Stimulated activated CD4-positive, alpha-beta T cell treated with anti-CD3 and anti-CD28 coated beads, Interleukin-12 subunit alpha, Interleukin-12 subunit beta, amount 100 ng/mL, for 48 hours (primary cell): ENCODE measurements around the gene M1AP.
A peak's percentile ranks its signal among the peaks of the same experiment; 100 is the strongest.
"Not testable (repeated sequence)": the region's sequence is repeated elsewhere in the genome, so short reads cannot be mapped to it uniquely, and the experiment has no call there.

ENCODE experiments used
- DNase-seq, 3 donors: peaks; one replicate each; pipeline ENCODE4 v3.0.0-alpha.2; 2020; ENCODE audit warnings: low read depth in 2 of 3, low spot score in 1 of 3

Gene M1AP

DNA sequence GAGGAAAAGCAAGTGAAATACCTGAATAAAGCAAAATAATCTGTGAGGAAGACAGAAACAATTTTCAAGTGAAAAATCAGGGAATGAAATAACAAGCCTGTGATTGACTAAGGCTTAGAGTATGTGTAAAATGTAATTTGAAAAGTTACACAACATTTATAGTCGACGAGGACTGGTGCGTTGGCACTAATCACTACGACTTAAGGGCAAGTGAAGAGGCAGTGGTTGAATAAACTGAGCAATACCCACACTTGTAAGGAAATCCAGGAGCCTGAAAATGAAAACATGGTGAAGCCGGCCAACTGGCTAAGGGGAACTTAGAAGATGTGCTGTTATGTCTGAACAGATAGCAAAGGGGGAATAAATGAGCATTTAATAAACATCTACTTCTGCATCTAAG lies 80.2 kb downstream of the M1AP start:
- DNase-seq: no peak

DNA sequence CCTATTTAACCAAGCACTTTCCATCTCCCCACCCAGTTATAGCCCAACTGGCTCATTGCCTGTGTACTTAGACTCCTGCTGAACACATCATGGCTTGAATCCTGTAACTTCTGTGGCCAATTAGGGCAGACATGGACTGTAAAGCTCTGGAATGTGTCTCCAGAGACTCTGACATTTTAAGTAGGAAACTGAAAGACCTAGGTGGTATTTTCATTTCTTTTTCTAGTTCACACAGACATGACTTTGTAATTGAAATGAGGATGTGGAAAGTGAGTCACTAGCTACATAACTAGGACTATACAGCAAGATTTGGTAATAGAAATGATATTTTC lies 81.4 kb downstream of the M1AP start:
- no peak for DNase-seq

DNA sequence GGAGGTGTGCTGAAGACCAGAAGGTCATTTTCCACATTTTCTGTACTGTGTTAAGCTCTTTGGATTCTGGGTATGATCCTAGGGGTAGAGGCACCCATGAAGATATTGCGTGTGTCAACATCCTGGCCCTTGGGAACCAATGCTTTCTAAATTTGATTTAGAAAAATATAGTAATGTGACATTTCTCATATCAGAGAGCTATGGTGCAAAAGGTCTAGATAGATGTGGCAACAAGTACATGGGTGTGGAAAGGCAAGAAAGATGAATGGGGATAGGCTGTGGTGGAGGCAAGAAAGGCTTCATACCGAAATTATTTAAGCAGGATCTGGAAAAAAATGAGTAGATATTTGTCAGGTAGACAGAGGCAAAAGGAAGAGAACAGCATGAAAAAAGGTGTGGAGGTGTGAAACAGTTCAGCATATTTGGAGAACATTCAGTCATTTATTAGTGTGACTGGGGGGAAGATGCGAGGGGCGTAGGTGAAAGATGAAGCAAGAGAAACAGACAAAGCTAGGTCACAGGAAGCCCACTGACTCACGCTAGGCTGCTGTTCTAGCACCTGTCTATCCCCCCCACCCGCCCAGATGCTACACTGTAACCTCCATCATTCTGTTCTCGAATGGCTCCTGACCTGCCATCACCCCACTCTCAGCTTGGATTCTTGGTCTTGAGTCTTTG lies 81.9 kb downstream of the M1AP start:
- no peak for DNase-seq

DNA sequence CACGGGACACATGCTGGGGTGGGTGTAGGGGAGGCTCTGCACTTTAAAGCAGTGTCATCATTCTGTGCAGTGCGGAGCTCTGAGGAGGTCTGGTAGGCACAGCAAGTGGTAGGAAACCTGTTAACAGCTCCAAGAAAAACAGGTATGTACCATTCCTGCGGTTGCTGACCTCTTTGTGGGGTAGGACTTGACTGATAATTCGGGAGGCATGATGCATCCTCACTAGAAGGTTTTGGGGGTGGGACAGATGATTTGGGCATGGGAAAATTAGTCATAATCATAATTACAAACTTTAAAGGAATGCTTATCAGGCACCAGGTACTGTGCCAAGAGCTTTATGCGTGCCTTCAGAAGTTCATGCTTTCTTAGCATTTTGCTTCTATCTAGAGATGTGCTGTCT lies 83.9 kb downstream of the M1AP start:
- no peak for DNase-seq

DNA sequence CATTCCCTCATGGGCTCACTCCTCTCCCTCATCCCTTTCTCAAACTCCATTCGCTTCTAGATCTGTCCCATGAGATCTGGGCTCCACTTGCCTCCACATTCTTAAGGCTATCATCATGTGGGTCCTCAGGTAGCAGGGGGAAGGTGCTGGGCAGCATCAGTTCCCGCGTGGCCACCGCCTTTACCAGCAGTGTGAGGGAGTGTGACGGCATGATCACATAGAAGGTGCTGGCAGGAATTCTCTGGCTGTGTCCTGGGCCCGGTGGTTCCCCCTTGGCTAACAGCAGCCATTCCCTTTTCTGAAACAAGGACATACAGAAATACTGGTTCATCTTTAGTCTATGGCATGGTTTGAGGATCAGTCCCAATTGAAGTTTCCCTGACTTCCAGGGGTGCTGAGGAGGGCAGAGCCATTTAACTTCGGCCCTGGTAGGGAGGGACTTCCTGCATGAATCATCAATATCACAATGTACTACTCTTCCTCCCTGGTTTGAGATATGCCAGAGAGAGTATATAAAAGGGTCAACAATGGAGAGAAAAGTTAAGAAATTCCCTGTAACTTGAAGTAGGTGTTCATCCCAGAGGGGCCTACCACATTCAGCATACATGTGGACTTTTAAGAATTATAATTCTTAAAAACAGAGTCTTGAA lies 85.9 kb downstream of the M1AP start:
- no peak for DNase-seq

DNA sequence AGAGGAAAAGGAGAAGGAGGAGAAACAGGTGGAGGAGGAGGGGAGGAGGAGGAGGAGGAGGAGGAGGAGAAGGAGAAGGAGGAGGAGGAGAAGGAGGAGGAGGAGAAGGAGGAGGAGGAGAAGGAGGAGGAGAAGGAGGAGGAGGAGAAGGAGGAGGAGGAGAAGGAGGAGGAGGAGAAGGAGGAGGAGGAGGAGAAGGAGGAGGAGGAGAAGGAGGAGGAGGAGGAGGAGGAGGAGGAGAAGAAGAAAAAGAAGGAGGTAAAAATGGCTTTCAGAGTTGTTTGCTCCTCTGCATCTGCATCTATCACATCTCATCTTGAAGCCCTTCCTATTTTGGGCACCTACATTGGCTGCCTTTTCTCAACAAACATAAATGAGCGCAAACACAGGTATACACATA lies 87.1 kb downstream of the M1AP start:
- DNase-seq: not testable (repeated sequence)

DNA sequence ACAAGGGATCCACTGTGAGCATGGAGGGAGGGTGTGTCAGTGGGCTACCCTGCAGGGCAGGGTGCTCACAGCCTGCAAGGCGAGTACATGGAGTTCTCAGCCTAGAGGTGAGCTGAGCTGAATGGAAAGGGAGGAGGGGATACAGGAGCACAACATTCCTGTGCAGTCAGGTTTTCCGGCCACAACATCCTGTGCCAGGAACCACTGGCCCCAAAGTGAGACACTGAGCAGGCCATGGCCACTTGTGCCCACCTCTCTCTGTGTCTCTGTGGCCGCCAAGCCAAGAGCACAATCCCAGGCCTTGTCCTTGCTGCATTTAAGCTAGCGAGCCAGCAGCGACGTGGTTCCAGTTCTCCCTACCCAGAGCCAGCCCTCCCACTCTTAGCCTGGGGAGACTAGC lies 87.5 kb downstream of the M1AP start:
- no peak for DNase-seq

DNA sequence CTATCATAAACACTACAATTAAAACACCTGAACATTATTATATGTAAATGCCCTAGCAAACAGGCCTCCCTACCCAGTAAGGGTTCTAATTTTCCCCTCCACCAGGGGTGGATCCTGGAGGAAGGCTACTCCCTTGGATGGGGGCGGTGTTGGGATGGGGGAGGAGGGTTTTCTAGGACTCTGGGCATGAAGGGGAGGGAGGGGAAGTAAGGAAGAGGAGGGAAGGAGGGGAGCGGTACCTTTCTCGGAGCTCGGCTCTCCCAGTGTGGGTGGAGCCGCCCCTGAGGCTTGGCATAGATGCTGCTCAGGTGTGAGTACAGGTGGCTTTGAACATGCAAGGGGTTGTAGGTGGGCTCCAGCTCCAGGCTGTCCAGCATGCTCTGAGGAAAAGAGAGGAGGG lies 88.2 kb downstream of the M1AP start:
- no peak for DNase-seq

DNA sequence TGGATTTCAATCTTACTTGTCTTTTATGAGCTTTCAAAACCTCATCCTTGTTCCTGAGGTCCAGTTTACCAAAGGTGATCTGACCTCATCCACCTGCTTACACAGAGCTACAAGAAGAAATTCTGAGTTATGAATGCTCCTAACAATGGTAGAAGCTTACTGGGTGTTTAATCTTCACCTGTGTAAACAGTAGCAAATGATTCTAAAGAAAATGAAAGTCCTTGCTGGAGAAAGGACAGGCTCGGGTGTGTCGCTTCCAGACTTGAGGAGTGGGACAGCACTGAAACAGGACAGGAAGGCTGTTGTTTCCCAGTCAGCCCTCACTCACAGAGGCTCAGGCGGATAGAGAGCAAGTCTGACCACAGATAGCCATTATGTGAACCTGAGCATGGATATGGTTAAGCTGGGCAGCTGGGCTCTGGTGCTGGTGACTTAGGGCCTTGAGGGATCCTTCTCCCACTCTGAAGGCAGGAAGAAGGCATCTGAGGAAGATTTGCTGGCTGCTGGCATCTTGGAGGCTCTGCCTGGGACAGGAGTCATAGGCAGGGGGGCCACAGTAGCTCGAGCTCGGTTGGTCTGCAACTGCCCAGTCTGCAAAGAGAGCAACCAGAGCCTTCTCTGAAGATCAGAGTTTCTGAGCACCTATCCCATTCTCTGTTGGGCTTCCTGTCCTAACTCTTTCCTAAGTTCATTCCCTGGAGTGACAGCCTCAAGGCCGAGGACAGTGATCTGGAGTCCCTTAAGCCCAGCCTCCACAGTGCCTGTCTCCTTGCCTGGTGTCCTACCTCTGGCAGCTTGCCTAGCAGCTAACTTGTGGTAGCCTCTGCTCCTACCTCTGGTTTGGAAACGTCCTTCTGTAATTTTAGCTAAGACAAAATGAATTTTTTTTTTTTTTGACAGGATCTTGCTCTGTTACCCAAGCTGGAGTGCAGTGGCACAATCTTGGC lies 89.6 kb downstream of the M1AP start:
- no peak for DNase-seq

DNA sequence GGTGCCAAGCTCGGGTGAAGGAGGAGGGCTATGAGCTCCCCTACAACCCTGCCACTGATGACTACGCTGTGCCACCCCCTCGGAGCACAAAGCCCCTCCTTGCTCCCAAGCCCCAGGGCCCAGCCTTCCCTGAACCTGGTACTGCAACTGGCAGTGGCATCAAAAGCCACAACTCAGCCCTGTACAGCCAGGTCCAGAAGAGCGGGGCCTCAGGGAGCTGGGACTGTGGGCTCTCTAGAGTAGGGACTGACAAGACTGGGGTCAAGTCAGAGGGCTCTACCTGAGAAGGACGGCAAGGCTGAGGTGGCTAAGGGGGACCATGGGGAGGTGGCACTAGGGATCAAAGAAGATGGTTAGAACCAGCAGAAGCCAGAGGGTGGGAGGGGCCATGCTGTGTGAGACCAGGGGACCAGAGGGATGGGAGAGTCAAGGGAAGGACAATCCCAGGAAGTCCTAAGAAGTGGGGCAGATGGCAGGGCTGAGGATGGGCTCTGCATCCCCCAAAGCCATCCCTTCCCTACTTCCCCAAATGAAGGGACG lies 91.2 kb downstream of the M1AP start:
- DNase-seq: no peak

DNA sequence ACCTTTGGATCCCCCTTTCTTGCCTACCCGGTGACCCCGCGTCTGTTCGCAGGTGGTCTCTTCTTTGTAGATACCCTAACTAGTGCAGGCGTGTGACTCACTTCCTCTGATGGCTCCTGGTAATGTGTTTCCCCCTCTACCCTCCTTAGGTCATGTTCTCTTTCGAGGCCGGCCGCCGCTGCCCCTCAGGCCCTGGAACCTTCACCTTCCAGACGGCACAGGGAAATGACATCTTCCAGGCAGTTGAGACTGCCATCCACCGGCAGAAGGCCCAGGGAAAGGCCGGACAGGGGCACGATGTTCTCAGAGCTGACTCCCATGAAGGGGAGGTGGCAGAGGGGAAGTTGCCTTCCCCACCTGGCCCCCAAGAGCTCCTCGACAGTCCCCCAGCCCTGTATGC lies 92.0 kb downstream of the M1AP start:
- no peak for DNase-seq

DNA sequence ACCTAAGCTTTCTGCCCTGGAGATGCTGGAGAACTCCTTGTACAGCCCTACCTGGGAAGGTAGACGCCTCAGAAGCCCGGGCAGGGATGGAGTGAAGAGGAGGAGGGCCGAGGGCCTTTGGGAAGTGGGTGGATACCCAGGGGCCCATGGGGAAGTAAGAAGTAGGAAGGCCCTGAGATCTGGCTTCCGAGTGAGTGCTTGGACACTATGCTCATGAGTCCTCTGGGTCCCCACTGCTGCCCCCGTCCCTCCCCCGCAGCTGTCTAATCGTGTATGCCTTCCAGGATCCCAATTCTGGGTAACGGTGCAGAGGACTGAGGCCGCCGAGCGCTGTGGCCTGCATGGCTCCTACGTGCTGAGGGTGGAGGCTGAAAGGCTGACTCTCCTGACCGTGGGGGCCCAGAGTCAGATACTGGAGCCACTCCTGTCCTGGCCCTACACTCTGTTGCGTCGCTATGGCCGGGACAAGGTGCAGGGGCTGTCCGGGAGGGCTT lies 92.5 kb downstream of the M1AP start:
- no peak for DNase-seq

DNA sequence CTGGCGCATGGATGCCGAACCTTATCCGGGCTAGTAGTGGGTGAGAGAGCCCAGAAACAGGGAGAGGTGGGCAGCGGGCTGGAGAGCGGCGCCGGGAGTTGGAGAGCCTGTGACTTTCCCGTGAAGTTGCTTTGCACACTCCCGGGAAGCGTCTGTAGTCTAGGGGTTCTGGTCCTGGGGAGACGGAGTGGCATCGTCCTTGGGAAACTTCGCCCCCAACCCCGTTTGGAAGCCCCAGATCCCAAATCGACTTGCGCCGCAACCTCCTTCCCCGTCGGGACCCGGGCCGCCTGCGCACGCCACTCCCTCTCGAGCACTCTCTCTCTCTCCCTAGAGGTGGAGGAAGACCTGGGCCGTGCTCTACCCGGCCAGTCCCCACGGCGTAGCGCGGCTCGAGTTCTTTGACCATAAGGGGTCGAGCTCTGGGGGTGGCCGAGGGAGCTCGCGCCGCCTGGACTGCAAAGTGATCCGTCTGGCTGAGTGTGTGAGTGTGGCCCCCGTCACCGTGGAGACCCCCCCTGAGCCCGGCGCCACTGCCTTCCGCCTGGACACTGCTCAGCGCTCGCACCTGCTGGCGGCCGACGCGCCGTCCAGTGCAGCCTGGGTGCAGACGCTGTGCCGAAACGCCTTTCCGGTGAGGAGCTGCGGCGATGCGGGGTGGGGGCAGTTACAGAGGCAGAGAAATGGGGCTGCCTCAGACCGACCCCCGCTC lies 93.2 kb downstream of the M1AP start:
- no peak for DNase-seq

DNA sequence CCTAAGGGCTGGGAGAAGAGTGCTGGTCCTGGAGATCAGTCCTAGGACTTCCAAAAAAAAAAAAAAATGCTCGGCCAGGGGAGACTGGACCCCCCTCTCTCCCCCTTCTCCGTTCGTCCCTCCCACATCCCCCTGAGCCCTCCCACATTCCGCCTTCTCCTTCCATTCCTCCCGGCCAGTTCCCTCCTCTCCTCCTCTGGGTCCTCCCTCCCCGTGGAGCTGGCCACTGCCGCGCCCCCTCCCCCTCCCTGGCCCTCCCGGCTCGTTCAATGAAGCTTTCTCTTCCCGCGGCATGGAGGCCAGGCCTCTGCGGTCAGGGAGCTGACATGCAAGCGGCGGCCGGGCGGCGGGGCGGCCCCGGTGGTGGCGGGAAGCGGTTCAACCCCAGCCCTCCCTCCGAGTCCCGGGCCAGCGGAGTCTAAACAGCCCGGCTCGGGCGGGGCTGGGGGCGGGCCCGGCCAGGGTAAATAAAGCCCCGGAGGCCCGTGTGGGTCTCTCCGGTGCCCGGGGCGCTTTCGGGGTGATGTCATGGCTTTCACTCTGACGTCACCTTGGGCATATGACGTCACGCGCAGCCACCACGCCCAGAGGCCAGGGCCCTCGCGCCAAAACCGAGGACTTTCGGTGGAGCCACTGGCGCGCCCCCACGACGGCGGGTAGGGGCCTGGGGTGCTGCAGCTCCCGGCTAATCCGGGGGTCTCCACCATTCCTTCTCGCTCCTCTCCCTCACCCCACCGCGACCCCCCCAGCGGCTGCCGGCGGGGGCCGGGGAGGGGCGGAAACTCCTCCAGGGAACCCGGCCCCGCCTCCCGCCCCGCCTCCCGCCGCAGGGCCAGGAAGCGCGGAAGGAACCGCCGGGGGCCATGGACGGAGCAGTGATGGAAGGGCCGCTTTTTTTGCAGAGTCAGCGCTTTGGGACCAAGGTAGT lies 94.0 kb downstream of the M1AP start, which contains the start of the genes DOK1 and LOXL3:
TSS of gene DOK1 (plus strand) at position 829 of the 928 bp plus-strand sequence. CDS start at position 864, 35 bp downstream.
TSS of gene LOXL3 (minus strand) at position 51 of the 928 bp plus-strand sequence. CDS start 1,308 bp downstream, outside the sequence.
- peak; percentile 71 to 86 (median 80) for DNase-seq

DNA sequence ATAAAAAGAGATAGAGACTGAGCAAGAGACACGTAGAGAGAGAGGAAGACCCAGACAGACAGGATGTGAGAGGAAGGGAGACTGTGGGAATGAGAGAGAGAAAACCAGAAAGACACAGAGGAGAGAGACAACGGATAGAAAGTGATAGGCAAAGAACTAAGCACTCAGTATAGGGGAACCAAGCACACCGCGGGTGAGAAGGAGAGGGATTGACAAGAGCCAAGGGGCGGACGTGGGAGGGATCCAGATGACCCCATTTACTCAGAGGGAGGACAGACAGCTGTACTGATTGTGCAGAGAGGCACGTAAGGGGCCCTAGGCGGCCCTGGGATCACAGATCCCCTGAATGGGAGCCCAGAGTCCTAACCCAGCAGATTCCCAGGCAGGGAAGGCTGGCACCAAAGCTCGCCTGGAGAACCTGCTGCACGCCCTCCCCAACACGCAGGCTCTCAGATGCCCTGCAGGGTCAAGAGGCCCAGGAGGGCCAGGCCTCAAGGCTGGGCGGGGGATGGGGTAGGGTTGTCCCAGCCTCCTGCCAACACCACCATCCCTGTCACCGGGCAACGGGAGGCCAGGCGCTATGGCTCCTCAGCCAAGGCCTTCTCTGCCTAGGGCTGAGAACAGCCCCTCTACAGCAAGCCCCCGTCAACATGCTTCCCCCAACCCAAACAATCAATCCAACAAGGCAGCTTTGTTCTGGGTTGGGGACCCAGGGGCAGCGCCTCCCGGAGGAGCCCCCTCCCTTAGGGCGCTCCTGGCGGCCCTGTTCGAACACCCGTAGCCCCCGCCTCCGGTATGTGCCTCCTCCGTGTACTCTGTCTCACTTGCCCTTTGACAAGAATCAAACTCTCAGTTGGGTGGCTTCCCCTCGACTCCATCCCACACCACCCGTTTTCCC lies 95.0 kb downstream of the M1AP start:
- DNase-seq: no peak

DNA sequence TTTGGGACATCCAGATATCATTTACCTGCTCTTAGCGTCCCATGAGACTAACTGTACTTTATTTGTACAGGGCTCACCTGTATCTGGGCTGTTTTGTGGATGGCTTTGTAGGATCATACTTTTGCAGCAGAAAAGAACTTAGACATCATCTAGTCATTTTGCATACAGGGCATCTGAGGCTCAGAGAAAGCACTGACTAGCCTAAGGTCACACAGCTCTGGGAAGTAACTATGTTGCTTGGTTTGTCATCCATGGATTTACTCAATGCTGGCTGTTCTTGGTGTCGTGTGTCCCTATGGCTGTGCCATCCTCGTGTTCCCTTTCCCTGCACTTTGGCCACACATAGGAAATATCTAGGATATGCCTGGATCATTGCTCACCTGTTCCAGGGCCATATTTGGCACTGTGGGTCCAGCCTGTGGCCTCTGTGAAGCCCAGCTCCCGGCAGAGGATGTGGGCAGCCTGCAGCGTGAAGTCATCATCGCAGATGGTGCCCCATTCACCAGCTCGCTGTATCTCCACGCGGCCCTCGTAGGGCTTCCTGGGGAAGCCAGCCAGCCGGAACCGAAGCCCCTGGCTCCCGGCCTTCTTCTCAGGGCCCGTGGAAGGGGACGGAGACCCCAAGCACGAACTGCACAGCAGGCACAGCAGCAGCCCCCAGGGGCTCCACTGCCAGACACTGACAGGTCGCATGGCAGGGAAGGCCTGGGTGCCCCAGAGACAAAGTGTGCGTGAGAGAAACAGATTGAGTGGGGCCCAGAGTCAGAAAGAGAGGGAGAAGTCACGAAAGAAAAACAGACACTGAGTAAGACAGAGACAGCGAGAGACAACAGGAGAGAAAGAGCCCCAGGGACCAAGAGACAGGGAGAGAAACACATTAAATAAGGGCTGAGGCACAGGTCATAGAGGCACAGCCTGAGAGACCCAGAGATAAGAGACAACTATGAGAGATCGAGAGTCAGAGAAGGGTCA lies 95.9 kb downstream of the M1AP start:
- DNase-seq: no peak

DNA sequence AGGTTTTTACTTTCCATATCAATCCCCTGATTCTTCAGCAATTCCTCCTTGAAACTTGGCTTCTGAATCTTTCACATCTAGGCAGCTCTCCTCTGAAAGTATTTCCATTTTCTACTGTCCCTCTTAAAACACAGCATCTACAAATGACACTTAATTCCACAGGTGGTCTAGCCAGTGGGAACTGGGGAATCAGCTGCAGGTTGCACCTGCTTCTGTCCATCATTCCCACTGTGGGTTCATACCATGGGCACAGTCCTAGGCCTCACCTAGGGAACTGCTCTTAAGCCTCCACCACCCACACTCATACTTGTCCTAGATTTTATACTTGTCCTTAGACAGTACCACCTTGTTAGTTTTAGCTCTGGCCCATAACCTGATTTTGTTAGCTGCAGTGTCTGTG lies 96.6 kb downstream of the M1AP start:
- DNase-seq: no peak

DNA sequence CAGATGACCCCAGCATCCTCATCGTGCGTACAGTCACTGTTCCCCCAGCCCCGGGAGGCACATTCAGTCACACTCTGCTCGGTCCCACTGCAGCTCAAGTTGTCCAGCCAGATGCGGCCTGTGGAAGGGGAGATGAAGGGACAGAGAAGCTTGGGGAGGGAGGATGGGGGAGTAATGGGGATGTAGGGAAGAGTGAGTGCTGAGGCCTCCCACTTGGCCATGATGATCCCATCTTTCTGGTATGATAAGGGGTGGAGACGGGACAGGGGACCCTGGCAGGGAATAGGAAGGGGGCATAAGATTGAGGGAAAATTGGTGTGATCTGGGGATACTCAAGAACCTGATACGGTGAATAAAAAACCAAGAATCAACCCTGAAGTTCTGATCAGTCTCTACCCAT lies 97.9 kb downstream of the M1AP start:
- DNase-seq: no peak
